HG03060 (cell line): ENCODE results near the gene TMEM18.
"Not testable (repeated sequence)": the region's sequence is repeated elsewhere in the genome, so short reads cannot be mapped to it uniquely, and the experiment has no call there.

Experiments
- ATAC-seq: cut with Tn5 transposase; IDR thresholded peaks from one replicate; pipeline ENCODE4 v1.9.1; 2021; ENCODE audit warnings: low read depth, moderate number of reproducible peaks; ENCODE audit not compliant: unreplicated experiment

TMEM18 gene

DNA sequence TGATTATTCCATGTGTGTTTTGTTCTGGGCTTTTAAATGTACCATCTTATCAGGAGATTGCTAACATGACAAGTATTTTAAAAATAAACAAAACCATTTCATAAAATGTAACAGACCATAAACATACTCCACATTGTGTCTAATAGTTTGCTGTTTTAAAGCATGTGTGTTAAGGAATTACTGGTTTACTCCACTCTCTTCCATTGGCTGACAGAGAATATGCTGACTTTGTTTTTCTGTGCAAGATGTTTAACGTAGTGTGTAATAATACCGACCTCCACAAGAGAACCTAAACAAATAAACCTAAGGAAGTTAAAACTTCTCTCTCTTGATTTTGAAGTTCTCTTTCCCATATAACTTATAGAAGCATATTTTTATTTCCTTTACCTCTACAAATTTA lies 17.0 kb upstream of the TMEM18 start:
- no peak for ATAC-seq

DNA sequence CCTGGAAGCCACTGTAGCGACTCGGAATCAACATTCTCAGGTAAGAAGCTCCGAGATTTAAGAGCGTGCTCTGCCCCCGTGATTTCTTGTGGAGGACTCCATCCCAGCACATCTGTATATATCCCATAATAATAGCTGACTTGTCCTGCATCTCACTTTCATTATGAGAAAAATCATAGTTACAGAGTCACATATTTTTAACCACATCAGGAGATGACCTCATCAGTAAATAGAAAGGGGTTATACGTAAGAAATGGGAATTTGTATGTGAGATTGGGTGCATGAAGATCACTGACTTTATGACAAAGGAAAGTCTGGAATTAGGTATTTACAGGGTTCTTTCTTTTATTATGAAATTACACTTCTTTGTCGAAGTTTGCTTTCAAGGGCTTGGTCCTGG lies 16.4 kb upstream of the TMEM18 start:
- ATAC-seq, result no peak

DNA sequence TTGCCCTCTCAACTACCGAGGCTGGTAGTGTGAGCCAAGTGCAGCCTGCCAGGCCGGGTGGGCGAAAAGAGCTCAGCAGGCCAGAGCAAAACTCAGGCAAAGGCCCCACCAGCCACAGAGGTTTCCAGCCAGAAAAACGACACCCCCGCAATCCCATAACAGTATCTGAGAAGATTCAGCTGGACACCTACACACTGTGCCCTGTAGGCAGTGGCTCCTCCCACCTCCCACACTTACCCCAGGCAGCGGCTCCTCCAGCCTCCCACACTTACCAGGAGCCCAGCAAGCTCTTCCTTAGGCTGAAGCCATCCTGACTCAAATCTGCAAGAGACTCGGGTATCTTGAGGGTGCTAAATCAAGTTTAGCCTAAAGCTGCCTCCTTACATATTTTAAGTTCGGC lies 15.6 kb upstream of the TMEM18 start:
- ATAC-seq, result no peak

DNA sequence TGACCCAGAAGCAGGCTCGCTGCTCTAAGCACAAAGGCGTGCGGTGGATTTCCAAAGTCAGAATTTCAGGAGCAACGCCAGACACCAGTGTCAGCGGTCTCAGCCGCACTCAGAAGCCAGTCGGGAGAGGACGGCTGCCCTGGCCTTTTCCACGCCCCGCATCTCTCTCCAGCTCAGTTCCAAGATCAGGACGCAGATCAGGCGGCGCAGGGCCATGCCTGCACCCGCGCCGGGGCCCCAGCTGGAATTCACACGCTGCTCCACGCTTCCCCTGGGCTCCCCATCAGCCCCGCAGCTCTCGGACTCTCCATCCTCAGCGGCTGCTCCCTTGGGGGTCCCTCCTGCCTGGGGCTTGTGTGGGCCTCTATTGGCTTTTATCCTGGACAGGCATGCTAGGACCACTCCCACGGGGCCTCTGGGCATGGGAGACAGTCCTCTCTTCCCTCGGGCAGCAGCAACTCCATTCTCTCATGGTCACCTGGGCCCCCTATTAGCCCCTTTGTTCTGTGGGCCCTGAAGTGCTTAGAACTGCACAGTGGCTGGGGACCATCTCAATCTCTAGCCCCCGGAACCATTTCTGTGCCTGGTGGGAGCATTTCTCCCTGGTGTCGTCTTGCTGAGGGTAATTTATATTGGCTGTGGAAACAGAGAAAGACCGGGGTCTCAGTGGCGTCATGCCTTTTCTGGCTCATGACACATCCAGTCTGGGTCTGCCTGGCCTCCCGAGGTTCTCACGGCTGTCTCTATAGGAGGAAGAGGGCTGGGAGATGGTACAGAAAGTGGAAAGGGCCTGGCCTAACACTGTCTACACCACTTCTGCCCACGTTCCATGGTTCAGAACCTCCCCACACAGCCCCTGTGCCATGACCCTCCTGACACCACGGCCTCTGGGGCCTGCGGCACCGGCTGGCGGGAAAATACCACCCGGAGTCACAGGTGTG lies 14.9 kb upstream of the TMEM18 start:
- ATAC-seq, result no peak

DNA sequence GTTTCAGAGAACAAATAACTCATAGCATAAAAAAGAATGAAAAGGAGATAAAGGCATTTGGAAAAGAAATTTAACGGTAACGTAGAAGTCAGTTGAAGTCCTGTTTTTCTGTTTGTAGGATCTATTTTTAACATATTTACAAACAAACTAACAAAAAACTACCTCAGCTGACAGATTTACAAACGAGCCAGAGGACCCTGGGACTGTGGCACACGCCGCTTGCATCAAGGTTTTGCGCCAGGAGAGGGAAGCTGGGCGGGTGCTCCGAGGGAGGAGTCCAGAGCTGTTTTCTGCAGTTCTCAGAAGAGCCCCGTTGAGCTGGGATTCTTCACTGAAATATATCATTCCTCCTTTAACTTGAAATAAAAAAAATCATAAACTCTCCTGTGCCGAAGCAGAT lies 13.6 kb upstream of the TMEM18 start:
- ATAC-seq, result no peak

DNA sequence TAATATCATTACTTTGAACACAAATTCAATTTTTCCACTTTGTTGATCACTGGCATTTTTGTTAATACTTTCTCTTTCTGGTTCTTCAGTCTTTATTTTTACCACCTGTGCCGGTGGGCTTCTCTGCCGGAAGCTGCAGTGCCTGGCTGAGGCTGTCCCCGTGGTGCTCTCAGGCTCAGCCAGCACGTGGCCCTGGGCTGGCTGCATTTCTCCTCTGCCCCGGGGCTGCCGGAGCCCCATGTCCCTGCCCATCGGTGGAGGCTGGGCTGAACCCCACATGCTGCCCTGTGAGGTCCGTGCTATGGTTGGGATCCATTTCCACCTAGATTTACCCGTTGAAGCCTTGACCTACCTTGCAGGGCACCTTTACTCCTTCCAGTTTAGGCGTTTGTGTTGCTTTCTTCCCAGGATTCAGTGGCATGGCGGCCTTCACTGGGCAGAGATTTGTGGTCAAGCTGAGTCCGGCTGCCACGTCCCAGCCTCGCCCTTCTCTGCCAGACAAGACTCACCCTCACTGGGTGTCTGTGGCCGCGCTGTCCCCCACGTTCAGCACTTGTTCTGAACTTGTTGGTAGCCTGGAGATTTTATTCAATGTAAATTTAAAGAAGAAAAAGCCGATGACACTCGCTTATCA lies 12.8 kb upstream of the TMEM18 start:
- no peak for ATAC-seq

DNA sequence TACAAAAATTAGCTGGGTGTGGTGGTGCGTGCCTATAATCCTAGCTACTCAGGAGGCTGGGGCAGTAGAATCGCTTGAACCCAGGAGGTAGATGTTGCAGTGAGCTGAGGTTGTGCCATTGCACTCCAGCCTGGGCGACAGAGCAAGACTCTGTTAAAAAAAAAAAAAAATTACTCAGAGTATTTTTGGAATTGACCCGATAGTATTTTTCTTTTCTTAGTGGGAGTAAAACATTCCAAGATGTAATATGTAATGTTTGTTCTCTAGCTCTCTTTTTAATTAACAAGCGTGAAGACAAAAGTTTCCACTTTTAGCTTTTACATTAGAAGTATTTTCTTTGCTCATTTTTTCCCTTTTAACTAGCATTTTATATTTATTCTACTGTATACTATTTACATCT lies 12.0 kb upstream of the TMEM18 start:
- no peak for ATAC-seq

DNA sequence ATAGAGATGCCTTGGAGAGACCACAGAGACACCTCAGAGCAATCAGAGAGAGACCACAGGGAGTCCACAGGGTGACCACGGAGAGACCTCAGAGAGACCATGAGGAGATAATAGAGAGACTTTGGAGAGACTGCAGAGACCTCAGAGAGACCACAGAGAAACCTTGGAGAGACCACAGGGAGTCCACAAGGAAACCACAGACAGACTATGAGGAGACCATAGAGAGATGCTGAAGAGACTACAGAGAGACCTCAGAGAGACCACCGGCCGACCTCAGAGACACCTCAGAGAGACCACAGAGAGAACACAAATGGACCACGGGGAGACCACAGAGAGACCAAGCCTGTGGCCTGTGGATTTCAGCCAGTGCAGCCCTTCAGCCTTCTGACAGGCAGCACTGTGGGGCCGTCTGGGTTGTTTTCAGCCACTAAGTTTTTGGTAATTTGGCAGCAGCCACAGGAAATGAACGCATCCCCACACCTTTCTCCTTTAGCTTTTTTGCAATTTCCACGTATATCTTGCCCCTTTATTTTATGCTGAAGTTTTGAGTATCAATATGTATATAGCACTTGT lies 11.4 kb upstream of the TMEM18 start:
- ATAC-seq, result no peak

DNA sequence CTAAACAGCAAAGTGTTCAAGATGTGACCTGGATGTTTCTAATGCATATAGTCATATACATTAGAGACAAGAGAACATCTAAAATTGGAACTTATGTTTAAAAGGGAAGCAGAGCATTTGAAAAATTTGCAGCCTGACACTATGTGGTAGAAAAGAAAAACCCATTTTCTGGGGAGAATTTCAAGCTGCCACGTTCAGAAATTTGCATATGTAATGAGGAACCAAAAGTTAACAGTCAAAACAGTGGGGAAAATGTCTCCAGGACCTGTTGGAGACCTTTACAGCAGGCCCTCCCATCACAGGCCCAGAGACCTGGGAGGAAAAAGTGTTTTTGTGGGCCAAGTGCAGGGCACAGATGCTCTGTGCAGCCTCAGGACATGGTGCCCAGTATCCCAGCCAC lies 8.2 kb upstream of the TMEM18 start:
- no peak for ATAC-seq

DNA sequence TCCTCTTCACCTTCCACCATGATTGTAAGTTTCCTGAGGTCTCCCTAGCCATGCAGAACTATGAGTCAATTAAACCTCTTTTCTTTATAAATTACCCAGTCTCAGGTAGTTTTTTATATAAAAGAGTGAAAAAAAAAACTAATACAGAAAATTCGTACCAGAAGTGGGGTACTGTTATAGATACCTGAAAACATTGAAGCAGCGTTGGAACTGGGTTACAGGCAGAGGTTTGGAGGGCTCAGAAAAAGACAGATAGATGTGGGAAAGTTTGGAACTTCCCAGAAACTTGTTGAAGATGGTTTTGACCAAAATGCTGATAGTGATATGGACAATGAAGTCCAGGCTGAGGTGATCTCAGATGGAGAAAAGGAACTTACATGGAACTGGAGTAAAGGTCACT lies 7.7 kb upstream of the TMEM18 start:
- ATAC-seq, result not testable (repeated sequence)

DNA sequence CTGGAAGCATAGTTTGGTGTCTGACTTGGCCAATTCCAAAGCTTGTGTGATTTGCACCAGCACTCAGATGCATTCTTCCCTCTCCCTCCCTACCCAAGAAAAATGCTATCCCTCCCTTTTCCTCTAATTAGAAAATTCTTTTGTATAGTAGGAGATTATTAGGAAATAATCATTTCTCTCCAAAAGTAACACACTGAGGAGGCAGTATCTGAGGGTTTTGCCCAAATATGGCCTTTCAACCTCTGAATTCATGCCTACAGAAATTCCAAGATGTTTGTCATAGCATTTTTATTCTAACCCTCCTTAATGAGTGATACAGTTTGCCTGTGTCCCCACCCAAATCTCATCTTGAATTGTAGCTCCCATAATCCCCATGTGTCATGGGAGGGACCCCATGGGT lies 5.0 kb upstream of the TMEM18 start:
- no peak for ATAC-seq

DNA sequence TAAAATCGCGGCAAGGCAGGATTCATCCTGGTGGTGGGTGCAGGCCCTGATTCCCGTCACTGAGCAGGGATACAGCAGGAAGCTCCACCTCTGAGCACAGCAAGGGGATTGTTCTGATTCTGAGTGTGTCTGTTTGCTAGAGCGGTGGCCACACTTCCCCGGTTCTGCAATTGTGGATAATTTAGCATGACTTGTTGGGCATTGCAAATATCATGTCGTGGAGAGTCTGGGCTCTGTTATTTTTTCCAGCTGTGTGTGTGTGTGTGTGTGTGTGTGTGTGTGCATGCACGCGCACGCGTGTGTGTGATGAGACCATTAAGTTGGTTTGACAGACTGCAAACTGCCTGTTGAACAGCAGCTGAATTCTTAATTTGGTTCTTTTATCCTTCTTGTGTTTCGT lies 4.1 kb upstream of the TMEM18 start:
- ATAC-seq, result no peak

DNA sequence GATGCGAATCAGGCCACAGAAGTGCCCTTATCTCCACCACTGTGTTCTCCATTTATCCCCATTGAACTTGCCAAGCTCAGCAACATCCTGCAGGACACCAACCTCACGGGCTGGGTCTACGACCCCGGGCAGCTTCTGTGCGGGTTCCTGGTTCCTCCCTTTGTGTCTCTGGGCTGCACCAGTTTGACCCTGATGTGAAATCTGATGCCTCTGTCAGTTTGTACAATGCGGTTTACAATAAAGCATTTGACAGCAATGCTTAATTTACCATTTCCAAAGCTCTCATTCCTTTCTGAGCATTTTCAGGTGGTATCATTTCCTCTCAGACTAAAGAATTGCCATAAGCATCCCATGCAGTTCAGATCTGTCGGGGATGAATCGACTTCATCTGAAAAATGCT lies 3.3 kb upstream of the TMEM18 start:
- no peak for ATAC-seq

DNA sequence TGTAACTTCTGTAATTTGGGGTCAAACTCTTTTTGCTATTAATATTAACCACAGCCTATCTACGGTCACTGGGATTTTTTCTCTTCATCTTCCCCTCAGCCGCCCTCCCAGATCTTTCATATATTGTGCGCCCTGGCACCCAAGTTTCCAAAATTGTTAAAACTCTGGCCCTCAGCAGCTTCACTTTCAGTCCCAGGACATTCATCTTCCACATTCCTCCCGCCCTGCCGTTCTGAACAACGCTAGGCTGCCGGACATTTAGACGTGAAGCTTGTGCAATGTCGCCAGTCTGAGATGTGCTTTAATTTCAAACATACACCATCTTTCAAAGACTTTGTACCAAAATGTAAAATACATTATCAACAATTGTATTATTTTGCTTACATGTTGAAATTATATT lies 1.8 kb upstream of the TMEM18 start:
- no peak for ATAC-seq

DNA sequence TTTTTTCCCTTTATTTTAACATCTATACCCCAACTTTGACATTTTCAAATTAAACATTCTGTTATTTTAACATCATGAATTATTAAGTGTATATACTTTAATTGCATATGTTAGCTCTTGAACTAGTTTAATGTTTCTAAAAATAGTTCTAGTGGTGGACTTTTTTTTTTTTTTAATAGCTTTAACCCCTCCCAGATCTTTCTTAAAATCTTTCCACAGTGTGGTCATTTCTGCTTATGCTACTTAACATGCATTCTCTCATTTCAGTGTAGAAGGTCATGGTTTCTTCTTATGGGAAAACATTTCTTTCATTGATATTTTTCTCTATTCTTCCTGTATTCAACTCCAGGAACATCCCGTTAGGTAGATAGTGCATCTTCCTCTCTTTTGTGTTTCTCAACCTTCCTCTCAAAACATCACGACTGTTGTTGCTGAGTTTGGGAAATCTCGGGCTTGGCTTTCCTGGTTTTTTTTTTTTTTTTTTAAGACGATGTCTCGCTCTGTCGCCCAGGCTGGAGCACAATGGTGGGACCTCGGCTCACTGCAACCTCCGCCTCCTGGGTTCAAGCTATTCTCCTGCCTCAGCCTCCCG lies 849 bp upstream of the TMEM18 start:
- no peak for ATAC-seq

DNA sequence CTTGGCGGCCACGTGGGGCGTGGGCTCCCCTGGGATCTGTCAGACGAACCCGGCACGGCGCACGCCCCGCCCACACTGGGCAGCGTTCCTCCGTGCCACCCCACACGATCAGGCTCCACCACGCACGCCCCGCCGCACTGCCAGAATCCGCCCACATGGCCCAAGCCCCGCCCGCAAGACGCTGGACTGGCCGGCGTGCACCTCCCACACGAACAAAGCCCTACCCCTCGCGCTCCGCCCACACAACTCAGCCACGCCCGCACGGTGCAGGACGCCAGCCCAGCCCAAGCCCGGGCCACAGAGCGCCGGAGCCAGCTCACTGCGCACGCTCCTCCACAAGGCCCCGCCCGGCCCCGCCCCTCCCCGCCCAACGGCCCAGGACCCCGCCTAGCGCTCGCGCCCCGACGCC lies 555 bp downstream of the TMEM18 start:
- peak; percentile 55 for ATAC-seq

DNA sequence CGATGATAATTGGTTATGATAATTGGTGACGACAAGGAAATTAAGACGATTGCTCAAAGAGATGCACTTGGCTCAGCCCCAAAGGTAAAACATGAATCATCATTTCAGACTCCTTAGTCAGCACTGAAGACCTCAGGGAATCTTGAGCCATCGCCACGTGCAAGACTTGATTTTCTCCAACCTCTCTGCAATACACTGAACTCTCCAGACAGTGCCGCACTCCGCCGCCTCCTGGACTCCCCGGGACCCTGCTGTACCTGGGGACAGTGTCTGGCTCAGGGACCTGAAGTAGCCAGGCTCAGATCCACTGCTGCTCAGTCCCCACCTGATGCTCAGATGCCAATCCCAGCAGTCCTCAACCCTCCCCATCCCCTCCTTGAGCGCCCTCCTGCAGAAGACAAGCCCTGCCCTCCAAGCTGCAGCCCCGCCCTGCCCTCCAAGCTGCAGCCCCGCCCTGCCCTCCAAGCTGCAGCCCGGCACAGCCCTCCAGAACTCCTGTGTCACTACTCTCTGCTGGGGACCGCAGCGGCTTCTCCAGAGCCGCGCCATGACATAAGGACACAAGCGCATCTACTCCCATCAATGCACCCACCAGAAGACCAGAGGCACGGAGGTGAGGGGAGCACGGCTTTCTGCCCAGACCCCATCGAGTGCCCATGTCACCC lies 1.1 kb downstream of the TMEM18 start:
- ATAC-seq, result peak; percentile 18

DNA sequence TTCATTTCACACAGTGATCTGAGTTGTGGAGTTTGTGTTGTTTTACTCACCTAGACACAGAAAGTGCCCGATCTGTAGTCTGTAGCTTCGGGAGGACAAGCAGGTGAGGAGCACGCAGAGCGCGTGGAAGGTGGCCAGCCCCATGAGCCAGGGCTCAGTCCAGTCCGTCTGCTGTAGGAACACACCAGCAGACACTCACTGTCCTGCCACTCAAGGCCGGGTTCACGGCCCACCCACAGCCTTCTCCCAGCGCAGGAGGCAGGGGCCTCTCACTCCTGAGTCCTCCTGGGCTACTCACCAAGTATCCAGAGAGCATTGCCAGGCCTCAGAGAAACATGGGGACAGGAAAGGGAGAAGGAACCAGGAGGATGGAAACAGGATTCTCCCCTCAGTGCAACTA lies 1.7 kb downstream of the TMEM18 start:
- ATAC-seq, result no peak

DNA sequence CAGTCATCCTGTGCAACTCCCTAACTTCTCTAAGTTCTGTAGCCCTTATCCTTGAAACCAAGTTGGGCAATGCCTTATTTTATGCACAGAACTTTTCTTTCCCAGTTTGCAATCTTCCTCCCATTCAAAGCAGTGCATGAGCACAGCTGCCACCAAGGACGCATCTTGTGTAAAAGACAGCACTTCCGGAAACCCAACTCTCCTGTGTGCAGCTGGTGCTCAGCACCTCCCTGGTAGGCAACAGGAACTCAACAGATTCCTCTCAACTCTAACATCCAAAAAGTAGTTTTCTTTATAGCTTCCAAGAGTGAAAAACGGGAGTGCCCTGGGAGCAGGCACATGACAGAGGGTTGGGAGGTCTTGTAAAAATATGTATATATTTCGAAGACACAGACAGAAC lies 2.2 kb downstream of the TMEM18 start:
- ATAC-seq, result no peak

DNA sequence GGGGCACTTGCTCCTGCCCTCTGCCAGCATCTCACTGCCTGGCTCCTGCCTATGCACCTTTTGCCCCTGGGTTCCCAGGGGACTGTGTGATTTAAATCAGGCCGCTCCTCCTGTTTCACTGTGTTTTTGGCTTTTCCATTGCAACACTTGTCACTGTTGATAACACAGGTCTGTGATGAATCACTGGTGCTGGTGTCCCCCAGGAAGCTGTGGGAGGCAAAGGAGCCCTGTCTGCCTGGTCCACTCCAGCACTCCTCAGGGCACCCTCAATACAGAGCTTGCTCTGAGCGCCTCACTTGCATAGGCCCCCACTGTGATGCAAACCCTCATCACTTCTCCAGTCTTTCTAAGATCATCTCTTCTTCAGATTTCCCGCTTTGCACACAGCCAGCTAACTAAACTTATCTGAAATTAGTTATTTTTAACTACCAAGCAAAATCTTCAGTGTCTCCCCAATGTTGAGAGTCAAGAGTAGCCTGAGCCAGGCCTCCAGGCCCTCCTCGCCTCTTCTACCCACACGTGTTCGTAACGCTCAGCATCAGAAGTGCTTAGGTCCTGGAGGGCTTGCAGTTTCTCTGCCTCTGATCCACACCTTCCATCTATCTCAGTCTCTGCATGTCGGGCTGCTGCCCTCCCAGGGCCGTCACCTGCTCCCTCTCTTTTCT lies 2.8 kb downstream of the TMEM18 start:
- ATAC-seq, result no peak
